Naive thymus-derived CD4-positive, alpha-beta T cell (primary cell): ENCODE measurements around the gene ZBTB9. TPM values are rescaled to one million over a fixed set of nuclear protein-coding genes. Genes with fewer than 3 reads are reported as not detected.

Experiments
- ATAC-seq: fragments of 150-1000 bp; cut with Tn5 transposase; 2 replicates; pipeline ENCODE4 v1.10.0; 2021; ENCODE audit warnings: mild to moderate bottlenecking, moderate library complexity
- CTCF ChIA-PET: fragments of 350-600 bp; sonication (Branson Sonifier 250); formaldehyde crosslinking; loops from one replicate; lab custom pipeline; 2021; ENCODE audit warnings: antibody characterized with exemption; lab: Charles Lee
- POLR2A ChIA-PET: fragments of 350-600 bp; sonication (Branson Sonifier 250); formaldehyde crosslinking; loops from one replicate; lab custom pipeline; 2021; ENCODE audit warnings: antibody characterized with exemption, inconsistent platforms; lab: Charles Lee
- DNase-seq, 9 donors: peaks; one replicate each; pipeline versions ENCODE4 v3.0.0 to v3.0.0-alpha.2; 2020 to 2022; ENCODE audit warnings: mixed read lengths in 1 of 9
- H3K27ac ChIP-seq: one replicate; pipeline ENCODE4 v1.7.0; 2013; ENCODE audit warnings: mild to moderate bottlenecking, low read depth, low read length, moderate library complexity
- H3K27me3 ChIP-seq, 2 donors: one replicate each; pipeline ENCODE4 v1.7.0; 2013; ENCODE audit warnings: low read length in 2 of 2, mild to moderate bottlenecking in 2 of 2, moderate library complexity in 2 of 2; ENCODE audit not compliant: control insufficient read depth in 2 of 2, insufficient read depth in 2 of 2
- H3K36me3 ChIP-seq, 3 experiments: 1 replicate in 2 of 3; 2 replicates in 1 of 3; pipeline ENCODE4 v1.7.0; 2013; ENCODE audit warnings: low read length in 3 of 3, mild to moderate bottlenecking in 3 of 3, moderate library complexity in 1 of 3; ENCODE audit not compliant: insufficient read depth in 3 of 3, control insufficient read depth in 2 of 3
- H3K4me1 ChIP-seq, 2 donors: one replicate each; pipeline ENCODE4 v1.7.0; 2013; ENCODE audit warnings: low read length in 2 of 2, mild to moderate bottlenecking in 2 of 2, moderate library complexity in 1 of 2; ENCODE audit not compliant: control insufficient read depth in 2 of 2, insufficient read depth in 2 of 2
- H3K4me3 ChIP-seq: 2 replicates; pipeline ENCODE4 v1.7.0; 2013; ENCODE audit warnings: mild to moderate bottlenecking, low read length
- H3K9me3 ChIP-seq, 3 experiments: 1 replicate in 2 of 3; 2 replicates in 1 of 3; pipeline ENCODE4 v1.7.0; 2013; ENCODE audit warnings: low read length in 3 of 3; ENCODE audit not compliant: control insufficient read depth in 2 of 3
- H3K27ac Mint-ChIP-seq, 9 donors: one replicate each; pipeline ENCODE4 v1.8.0; 2020 to 2022; ENCODE audit warnings: mixed read lengths in 9 of 9, mild to moderate bottlenecking in 8 of 9, moderate library complexity in 5 of 9, inconsistent platforms in 2 of 9
- H3K27me3 Mint-ChIP-seq, 5 donors: one replicate each; pipeline ENCODE4 v1.8.0; 2021 to 2022; ENCODE audit warnings: mixed read lengths in 5 of 5, mild to moderate bottlenecking in 1 of 5
- H3K36me3 Mint-ChIP-seq, 5 donors: one replicate each; pipeline ENCODE4 v1.8.0; 2020 to 2022; ENCODE audit warnings: mixed read lengths in 5 of 5, mild to moderate bottlenecking in 3 of 5, inconsistent platforms in 1 of 5
- H3K4me1 Mint-ChIP-seq, 7 donors: one replicate each; pipeline ENCODE4 v1.8.0; 2020 to 2022; ENCODE audit warnings: mixed read lengths in 7 of 7, mild to moderate bottlenecking in 3 of 7, inconsistent platforms in 1 of 7
- H3K4me3 Mint-ChIP-seq, 10 donors: one replicate each; pipeline ENCODE4 v1.8.0; 2020 to 2022; ENCODE audit warnings: mild to moderate bottlenecking in 10 of 10, mixed read lengths in 10 of 10, moderate library complexity in 6 of 10, inconsistent platforms in 2 of 10
- H3K9me3 Mint-ChIP-seq, 11 donors: one replicate each; pipeline ENCODE4 v1.8.0; 2020 to 2022; ENCODE audit warnings: mixed read lengths in 11 of 11, mild to moderate bottlenecking in 4 of 11, inconsistent platforms in 1 of 11, moderate library complexity in 1 of 11
- intact Hi-C, 2 donors: fragments of 100-400 bp; cut with micrococcal nuclease; formaldehyde crosslinking; loops; one replicate each; pipeline ENCODE4 v1.15.1; 2023
- polyA plus RNA-seq, 2 donors: library from polyadenylated mRNA; unstranded; fragments of 300-500 nt; fragmentation: Illumina TruSeq; gene quantifications; one replicate each; pipeline ENCODE4 v1.2.3, GENCODE V29; 2021
- total RNA-seq, 6 experiments: library from RNA in 5 of 6; stranded (reverse) in 5 of 6; gene quantifications; 1 replicate in 5 of 6; 2 replicates in 1 of 6; pipeline ENCODE4 v1.2.3 and lab custom pipeline; 2021 to 2026

ZBTB9 gene
- total and polyA plus RNA-seq, 7 experiments from 2014 or later, result 3.3 to 15.2 (median 9.8) TPM

DNA sequence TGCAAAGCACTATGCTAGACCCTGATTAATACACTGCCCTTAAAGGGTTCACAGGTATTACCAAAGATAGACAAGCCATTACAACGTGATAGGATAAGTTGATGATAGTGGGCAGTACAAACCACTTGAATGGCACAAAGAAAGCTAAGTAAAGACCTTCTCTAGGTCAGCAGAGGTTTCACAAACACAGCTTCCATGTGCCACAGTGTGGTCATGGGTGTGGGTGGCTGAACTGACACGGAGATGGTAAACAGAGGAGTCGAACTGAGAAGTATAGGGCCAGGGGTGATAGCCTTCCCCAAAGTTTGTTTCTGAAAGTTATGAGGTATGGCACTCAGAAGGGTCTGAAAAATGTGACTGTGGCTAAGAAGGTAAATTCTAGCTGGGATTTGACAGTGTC lies 4.3 kb downstream of the ZBTB9 start:
- H3K27ac ChIP-seq, result no peak overlapping the region
- Mint-ChIP-seq H3K4me3 (no peak overlapping the region), H3K27ac (no peak overlapping the region), H3K27me3 (peaks cover 0 to 10% (median 0%) of the 10 kb centered on the region in 5 donors), H3K4me1 (peaks cover 12 to 38% (median 21%) of the 10 kb centered on the region in 7 donors), H3K36me3 (peaks cover 0 to 23% (median 7%) of the 10 kb centered on the region in 5 donors), H3K9me3 (peaks cover 0 to 1% (median 0%) of the 10 kb centered on the region in 11 donors)
- DNase-seq (no peak), ATAC-seq (no peak)
- intact Hi-C loops, result no loop called here
- no peaks in the 10 kb centered on the region for H3K9me3 ChIP-seq
- H3K4me3 ChIP-seq, result no peak overlapping the region
- H3K4me1 ChIP-seq, result peaks cover 12% of the 10 kb centered on the region in 2 donors
- CTCF ChIA-PET, result no interaction called here
- POLR2A ChIA-PET, result no interaction called here
- H3K27me3 ChIP-seq, result no peaks in the 10 kb centered on the region
- peaks cover 0 to 19% (median 0%) of the 10 kb centered on the region in 3 experiments for H3K36me3 ChIP-seq

DNA sequence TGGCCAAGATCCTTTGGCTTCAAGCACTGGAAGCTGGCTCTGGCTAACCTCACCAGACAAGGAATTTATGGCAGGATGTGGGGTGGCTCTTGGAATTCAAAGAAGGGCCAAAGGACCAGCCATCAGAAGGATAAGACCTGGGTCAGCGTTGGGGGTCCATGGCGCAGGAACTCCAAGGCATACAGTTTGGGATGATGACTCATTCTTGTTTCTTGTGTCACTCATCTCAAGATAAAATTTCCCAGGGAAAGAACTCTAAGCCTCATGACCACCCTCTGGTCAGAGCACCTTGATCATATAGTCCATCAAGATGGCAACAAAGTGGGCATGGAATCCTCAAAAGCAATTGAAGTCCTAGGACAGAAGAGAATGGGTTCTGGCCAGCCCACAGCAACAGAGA lies 4.8 kb downstream of the ZBTB9 start:
- no peaks in the 10 kb centered on the region for H3K27me3 ChIP-seq
- POLR2A ChIA-PET, result no interaction called here
- CTCF ChIA-PET, result no interaction called here
- intact Hi-C loops, result no loop called here
- peaks cover 0 to 19% (median 0%) of the 10 kb centered on the region in 3 experiments for H3K36me3 ChIP-seq
- DNase-seq (no peak), ATAC-seq (no peak)
- H3K4me3 Mint-ChIP-seq, result no peak overlapping the region
- no peak overlapping the region for H3K27ac Mint-ChIP-seq
- peaks cover 0 to 23% (median 7%) of the 10 kb centered on the region in 5 donors for H3K36me3 Mint-ChIP-seq
- peaks cover 0 to 11% (median 0%) of the 10 kb centered on the region in 5 donors for H3K27me3 Mint-ChIP-seq
- peaks cover 0 to 1% (median 0%) of the 10 kb centered on the region in 11 donors for H3K9me3 Mint-ChIP-seq
- H3K4me1 Mint-ChIP-seq, result peaks cover 9 to 34% (median 17%) of the 10 kb centered on the region in 7 donors
- H3K9me3 ChIP-seq, result no peaks in the 10 kb centered on the region
- H3K4me1 ChIP-seq, result peaks cover 10 to 12% of the 10 kb centered on the region in 2 donors
- H3K27ac ChIP-seq, result no peak overlapping the region
- H3K4me3 ChIP-seq, result no peak overlapping the region

DNA sequence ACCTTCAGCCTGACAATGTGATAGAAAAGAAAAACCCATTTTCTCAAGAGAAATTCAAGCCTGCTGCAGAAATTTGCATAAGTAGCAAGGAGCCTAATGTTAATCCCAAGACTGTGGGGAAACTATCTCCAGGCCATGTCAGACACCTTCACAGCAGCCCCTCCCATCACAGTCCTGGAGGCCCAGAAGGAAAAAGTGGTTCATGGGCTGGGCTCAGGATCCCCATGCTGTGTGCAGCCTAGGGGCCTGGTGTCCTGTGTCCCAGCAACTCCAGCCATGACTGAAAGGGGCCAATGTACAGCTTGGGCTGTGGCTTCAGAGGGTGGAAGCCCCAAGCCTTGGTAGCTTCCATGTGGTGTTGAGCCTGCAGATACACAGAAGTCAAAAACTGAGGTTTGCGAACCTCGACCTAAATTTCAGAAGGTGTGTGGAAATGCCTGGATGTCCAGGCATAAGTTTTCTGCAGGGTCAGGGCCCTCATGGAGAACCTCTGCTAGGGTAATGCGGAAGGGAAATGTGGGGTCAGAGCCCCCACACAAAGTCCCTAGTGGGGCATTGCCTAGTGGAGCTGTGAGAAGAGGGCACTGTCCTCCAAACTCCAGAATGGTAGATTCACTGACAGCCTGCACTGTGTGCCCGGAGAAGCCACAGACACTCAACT lies 11.8 kb downstream of the ZBTB9 start:
- no peak for ATAC-seq
- POLR2A ChIA-PET, result no interaction called here

DNA sequence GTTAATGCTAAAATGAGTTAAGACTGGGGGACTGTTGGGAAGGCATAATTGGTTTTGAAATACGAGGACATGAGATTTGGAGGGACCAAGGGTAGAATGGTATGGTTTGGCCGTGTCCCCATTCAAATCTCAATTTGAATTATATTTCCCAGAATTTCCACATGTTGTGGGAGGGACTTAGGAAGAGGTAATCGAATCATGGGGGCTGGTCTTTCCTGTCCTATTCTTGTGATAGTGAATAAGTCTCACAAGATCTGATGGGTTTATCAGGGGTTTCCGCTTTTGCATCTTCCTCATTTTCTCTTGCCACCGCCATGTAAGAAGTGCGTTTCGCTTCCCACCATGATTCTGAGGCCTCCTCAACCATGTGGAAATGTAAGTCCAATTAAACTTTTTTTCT lies 12.7 kb downstream of the ZBTB9 start:
- Mint-ChIP-seq H3K4me1 (peaks cover 0 to 4% (median 0%) of the 10 kb centered on the region in 7 donors), H3K36me3 (no peaks in the 10 kb centered on the region), H3K4me3 (no peak overlapping the region), H3K27me3 (peaks cover 0 to 12% (median 0%) of the 10 kb centered on the region in 5 donors), H3K9me3 (peaks cover 0 to 3% (median 0%) of the 10 kb centered on the region in 11 donors), H3K27ac (no peak overlapping the region)
- H3K27me3 ChIP-seq, result no peaks in the 10 kb centered on the region
- no peak for DNase-seq
- ChIA-PET CTCF (no interaction called here), POLR2A (interaction anchor here (1.2 kb wide), 1 partner anchor 13 kb away, joined by 3 read pairs; the partner anchor contains the start of gene ZBTB9)
- H3K36me3 ChIP-seq, result no peaks in the 10 kb centered on the region
- no peak overlapping the region for H3K27ac ChIP-seq
- no peak for ATAC-seq
- H3K4me3 ChIP-seq, result no peak overlapping the region
- H3K9me3 ChIP-seq, result no peaks in the 10 kb centered on the region
- intact Hi-C loops, result no loop called here
- no peaks in the 10 kb centered on the region for H3K4me1 ChIP-seq

More for the DNA sequence above, 11.8 kb downstream of the ZBTB9 start:
- Histone ChIP-seq H3K4me1 (no peaks in the 10 kb centered on the region), H3K9me3 (no peaks in the 10 kb centered on the region), H3K27me3 (no peaks in the 10 kb centered on the region), H3K36me3 (no peaks in the 10 kb centered on the region), H3K27ac (no peak overlapping the region), H3K4me3 (no peak overlapping the region)
- intact Hi-C loops, result no loop called here
- CTCF ChIA-PET, result no interaction called here
- Mint-ChIP-seq H3K4me1 (peaks cover 0 to 4% (median 0%) of the 10 kb centered on the region in 7 donors), H3K4me3 (no peak overlapping the region), H3K9me3 (peaks cover 0 to 3% (median 0%) of the 10 kb centered on the region in 11 donors), H3K27ac (no peak overlapping the region), H3K36me3 (no peaks in the 10 kb centered on the region), H3K27me3 (peaks cover 0 to 15% (median 0%) of the 10 kb centered on the region in 5 donors)
- no peak for DNase-seq

DNA sequence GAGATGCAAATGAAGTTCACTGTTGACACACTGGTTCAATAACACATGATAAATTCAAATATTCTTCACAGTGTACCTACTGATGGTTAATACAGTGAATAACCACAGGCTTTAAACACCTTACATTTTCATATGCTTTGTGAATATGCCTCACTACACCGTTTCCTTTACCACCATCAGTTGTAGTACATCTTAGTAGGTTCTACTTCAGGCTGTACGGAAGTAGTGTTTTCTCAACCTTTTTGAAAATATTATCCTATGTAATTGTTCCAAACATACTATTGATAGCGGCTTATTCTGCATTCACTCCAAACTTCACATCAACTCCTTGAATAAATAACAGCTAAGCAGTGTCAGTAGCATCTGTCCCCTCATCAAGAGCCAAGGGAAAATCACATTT lies 15.3 kb downstream of the ZBTB9 start:
- H3K27me3 Mint-ChIP-seq, result peaks cover 0 to 3% (median 0%) of the 10 kb centered on the region in 5 donors
- H3K9me3 ChIP-seq, result no peaks in the 10 kb centered on the region
- no peak overlapping the region for H3K4me3 ChIP-seq
- ChIA-PET CTCF (no interaction called here), POLR2A (interaction anchor here (1.5 kb wide), 1 partner anchor 15 kb away, joined by 3 read pairs; the partner anchor contains the start of gene ZBTB9)
- H3K4me3 Mint-ChIP-seq, result no peak overlapping the region
- no peaks in the 10 kb centered on the region for H3K36me3 ChIP-seq
- no peak overlapping the region for H3K27ac ChIP-seq
- H3K4me1 Mint-ChIP-seq, result peaks cover 0 to 4% (median 0%) of the 10 kb centered on the region in 7 donors
- DNase-seq (no peak), ATAC-seq (no peak)
- H3K36me3 Mint-ChIP-seq, result no peaks in the 10 kb centered on the region
- intact Hi-C loops, result no loop called here
- H3K27me3 ChIP-seq, result no peaks in the 10 kb centered on the region
- no peaks in the 10 kb centered on the region for H3K4me1 ChIP-seq
- H3K9me3 Mint-ChIP-seq, result peaks cover 0 to 3% (median 0%) of the 10 kb centered on the region in 11 donors
- H3K27ac Mint-ChIP-seq, result no peak overlapping the region

DNA sequence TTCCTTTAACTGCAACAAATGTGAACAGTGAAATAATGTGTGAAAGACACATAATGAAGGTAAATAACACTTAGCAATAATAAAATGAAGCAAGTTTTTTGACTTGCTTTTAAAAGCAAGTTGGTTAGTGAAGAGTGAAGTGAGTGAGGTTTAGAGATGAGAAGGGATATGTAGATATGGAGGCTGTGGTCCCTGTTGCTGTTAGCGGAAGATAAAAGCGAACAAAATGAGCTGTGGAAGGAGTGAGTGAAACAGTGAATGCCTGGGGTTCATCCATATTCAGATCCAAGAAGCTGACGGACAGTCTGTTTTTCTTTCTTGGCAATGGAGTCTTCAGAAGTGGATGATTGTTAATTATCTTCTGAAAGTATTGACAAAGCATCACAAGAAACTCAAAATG lies 23.5 kb downstream of the ZBTB9 start:
- CTCF ChIA-PET, result interaction anchor here (0.6 kb wide), 1 partner anchor 21 kb away, joined by 3 read pairs; no protein-coding TSS in a partner anchor
- intact Hi-C loops, result no loop called here

More for the DNA sequence above, 23.5 kb downstream of the ZBTB9 start:
- no peaks in the 10 kb centered on the region for H3K9me3 ChIP-seq
- POLR2A ChIA-PET, result no interaction called here
- no peak overlapping the region for H3K4me3 ChIP-seq
- ATAC-seq (no peak), DNase-seq (no peak)
- no peaks in the 10 kb centered on the region for H3K4me1 Mint-ChIP-seq
- H3K36me3 ChIP-seq, result no peaks in the 10 kb centered on the region
- no peaks in the 10 kb centered on the region for H3K9me3 Mint-ChIP-seq
- H3K27ac Mint-ChIP-seq, result no peak overlapping the region
- H3K4me3 Mint-ChIP-seq, result no peak overlapping the region
- H3K36me3 Mint-ChIP-seq, result no peaks in the 10 kb centered on the region
- H3K27me3 ChIP-seq, result no peaks in the 10 kb centered on the region
- peaks cover 0 to 17% (median 0%) of the 10 kb centered on the region in 5 donors for H3K27me3 Mint-ChIP-seq
- H3K27ac ChIP-seq, result no peak overlapping the region
- H3K4me1 ChIP-seq, result no peaks in the 10 kb centered on the region
